OCI-M2 (cell line): Measurements from ENCODE around the gene LHFPL3.
"Not testable (repeated sequence)": the region's sequence is repeated elsewhere in the genome, so short reads cannot be mapped to it uniquely, and the experiment has no call there.

Experiments
- DNase-seq: peaks from one replicate; lab custom pipeline; 2025; ENCODE audit not compliant: unreplicated experiment; lab: John Stamatoyannopoulos, UW

The LHFPL3 gene

DNA sequence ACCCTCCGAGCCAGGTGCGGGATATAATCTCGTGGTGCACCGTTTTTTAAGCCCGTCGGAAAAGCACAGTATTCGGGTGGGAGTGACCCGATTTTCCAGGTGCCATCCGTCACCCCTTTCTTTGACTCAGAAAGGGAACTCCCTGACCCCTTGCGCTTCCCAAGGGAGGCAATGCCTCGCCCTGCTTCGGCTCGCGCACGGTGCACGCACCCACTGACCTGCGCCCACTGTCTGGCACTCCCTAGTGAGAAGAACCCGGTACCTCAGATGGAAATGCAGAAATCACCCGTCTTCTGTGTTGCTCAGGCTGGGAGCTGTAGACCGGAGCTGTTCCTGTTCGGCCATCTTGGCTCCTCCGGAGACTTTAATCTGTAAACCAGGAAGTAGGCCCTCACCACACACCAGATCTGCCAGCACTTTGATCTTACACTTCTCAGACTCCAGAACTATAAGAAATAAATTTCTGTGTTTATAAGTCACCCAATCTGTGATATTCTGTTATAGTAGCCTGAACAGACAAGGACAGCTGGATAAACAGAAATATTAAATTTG lies 235.0 kb downstream of the LHFPL3 start:
- not testable (repeated sequence) for DNase-seq

- DNase-seq = no peak
These were observed 241.3 kb downstream of the LHFPL3 start for GRCh38 chr7:104569751-104570150.

- no peak for DNase-seq
These were observed 244.2 kb downstream of the LHFPL3 start for GRCh38 chr7:104572554-104572953.

DNA sequence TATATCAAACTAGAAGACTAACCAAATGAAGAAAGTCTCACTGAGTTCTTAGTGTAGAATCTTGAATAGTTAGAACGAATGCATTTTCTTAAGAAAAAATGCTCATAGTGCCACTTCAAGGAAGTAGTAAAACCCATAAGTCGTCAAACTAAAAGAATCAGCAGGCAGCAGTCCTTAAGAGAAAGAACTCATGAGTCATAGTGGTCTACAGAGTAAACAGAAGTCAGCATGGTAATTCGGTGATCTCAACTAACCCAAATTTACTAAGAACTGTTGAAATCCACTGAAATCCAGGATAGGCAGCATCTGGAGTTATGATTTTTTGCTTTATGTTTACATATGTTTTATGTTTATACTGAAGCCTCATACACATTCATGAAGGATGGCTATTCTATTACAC lies 256.2 kb downstream of the LHFPL3 start:
- DNase-seq = no peak

DNA sequence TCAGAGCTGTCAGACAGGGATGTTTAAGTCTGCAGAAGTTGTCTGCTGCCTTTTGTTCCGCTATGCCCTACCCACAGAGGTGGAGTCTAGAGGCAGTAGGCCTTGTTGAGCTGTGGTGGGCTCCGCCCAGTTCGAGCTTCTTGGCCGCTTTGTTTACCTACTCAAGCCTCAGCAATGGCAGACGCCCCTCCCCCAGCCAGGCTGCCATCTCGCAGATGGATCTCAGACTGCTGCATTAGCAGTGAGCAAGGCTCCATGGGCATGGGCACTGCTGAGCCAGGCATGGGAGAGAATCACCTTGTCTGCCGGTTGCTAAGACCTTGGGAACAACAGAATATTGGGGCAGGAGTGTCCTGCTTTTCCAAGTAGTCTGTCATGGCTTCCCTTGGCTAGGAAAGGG lies 267.2 kb downstream of the LHFPL3 start:
- DNase-seq = not testable (repeated sequence)

DNA sequence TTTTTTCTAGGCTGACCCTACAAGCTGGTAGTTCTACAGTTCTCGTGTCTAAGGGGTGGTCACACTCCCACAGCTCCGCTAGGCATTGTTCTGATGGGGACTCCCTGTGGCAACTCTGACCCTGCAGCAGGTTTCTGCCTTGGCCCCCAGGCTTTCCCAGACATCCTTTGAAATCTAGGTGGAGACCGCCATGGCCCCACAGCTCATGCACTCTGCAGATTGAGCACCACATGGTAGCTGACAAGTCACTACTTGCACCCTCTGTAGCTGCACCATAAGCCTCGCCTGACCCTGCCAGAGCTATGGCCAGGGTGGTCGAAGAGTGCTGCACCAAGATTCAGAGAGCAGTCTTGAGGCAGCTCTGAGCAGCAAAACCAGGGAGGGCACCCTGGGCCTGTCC lies 275.6 kb downstream of the LHFPL3 start:
- DNase-seq = no peak

GRCh38 chr7:104604706-104605105 lies 276.3 kb downstream of the LHFPL3 start:
- DNase-seq = no peak

DNA sequence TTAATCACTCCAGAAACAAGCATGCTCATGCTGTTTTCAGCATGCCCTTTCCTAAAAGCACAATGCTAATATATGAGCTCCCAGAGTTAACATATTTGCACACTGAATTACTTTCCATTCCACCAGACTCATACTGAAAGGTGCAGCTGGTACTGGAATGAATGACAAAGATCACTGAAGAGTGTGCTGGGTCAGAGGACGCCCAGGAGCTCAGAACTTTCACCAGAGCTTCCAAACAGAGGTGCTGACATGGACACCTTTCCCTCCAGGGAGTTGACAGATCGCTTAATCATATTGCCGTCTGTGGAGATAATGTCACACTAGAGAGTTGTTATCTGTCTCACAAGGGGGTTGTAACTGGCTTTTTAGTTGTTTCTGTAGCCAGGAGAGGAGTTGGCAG lies 292.9 kb downstream of the LHFPL3 start:
- no peak for DNase-seq

- DNase-seq = no peak
These were observed 297.6 kb downstream of the LHFPL3 start for GRCh38 chr7:104625956-104626355.

- no peak for DNase-seq
These were observed 299.1 kb downstream of the LHFPL3 start for GRCh38 chr7:104627516-104627915.

- no peak for DNase-seq
These were observed 299.6 kb downstream of the LHFPL3 start for GRCh38 chr7:104628017-104628416.

- no peak for DNase-seq
These were observed 301.0 kb downstream of the LHFPL3 start for GRCh38 chr7:104629408-104629807.

DNA sequence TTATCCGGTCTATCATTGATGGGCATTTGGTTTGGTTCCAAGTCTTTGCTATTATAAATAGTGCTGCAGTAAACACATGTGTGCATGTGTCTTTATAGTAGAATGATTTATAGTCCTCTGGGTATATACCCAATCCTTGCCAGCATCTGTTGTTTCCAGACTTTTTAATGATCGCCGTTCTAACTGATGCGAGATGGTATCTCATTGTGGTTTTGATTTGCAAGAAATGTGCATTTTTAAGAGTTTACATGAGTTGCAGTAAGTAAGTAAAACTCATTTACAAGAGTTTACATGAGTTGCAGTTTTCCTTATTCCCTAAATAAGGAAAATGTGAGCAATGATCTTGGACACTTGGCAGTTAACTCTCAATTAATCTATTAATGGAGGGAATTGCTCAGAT lies 312.1 kb downstream of the LHFPL3 start:
- DNase-seq = no peak

DNA sequence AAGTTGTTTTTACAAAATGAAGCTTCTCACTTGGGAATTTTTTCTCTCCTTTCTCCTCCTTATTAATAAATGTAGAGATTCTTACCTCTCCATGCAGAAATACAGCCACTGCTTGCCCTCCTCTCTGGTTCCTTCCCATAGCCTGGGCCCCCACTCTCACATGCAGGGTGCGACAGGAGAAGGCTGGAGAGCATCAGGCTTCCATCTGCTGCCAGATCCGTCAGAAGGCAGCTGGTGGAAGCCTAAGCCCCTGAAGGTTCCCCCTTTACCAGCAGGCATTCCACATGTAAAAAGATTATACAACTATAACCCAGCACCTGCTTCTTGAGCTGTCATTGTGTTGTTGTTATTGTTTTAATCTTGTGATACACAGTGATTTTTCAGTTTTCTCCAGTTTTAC lies 314.2 kb downstream of the LHFPL3 start:
- no peak for DNase-seq

- DNase-seq = no peak
These were observed 315.3 kb downstream of the LHFPL3 start for GRCh38 chr7:104643587-104644217.

DNA sequence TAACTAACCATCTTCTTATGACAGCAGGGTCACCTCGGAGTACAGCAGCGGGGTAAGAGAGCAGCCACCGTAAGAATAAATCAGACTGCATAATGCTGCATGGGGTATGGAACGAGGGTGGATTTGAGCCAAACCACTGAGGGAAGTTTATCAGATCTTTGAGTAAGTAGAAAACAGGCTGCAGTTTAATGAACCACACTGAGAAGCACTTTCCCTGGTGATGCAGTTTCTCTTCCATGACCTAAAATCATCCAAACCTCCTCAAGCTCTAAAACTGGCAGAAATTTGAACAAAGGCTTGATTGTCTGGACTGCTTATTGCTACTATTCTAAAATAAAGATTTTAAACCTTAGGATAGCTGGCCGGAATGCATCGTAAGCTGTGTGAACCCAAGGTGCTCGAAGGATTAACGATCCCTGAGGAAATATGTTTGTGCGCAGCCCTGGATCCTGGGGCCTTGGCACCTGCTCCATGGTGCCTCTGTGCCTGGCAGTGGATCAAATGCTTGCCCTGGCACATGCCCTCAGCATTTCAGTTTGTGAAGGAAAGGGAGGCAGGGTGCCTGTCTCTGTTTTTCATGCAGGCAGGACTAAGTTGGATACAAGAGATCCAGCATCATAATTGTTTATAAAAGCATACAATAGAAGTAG lies 322.7 kb downstream of the LHFPL3 start:
- no peak for DNase-seq

- no peak for DNase-seq
These were observed 324.0 kb downstream of the LHFPL3 start for GRCh38 chr7:104652434-104652833.

- no peak for DNase-seq
These were observed 324.5 kb downstream of the LHFPL3 start for GRCh38 chr7:104652865-104653264.

DNA sequence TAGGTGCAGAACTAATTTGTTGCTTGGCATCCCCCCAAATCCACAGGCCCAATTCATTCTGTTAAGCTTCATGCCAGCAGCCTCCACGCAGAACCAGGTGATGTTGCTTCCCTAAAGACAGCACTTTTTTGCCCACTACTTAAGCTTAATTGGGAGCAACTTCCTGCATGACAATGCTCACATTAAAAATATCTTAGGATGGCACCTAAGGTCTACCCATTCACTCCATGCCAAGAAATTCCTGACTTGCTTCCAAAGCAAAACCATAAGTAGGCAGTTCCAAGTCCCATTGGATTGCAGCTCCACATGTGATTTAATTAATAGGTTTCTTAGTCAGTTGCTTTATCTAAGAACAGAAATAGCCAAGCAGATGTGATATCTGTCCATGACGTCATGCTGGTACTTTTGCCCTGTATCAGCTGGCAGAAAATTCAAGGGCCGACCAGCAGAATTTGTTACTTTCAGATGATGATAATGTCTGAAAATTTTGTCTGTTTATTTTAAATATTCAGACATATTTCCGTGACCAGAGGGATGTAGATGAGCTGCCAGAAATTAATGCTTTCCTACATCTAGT lies 325.5 kb downstream of the LHFPL3 start:
- DNase-seq = no peak

DNA sequence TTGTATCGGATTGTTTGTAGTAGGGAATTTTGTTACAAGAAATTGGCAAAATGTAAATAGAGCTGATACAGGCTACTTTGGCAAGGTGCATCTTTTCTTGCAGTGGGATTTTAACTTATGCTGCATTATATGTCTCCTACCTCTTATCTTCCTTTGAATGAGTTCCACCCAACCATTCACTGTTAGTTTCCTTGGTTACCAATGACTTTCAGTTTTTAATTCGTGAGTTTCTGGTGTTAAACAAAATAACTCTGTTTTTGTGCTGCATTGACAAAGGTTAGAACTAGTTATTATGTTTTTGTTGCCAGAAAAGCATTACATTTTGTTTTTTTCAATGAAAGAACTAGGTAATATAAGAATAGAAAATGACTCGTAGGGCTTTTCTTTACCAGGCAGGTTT lies 327.2 kb downstream of the LHFPL3 start:
- no peak for DNase-seq

- no peak for DNase-seq
These were observed 328.1 kb downstream of the LHFPL3 start for GRCh38 chr7:104656467-104656866.

DNA sequence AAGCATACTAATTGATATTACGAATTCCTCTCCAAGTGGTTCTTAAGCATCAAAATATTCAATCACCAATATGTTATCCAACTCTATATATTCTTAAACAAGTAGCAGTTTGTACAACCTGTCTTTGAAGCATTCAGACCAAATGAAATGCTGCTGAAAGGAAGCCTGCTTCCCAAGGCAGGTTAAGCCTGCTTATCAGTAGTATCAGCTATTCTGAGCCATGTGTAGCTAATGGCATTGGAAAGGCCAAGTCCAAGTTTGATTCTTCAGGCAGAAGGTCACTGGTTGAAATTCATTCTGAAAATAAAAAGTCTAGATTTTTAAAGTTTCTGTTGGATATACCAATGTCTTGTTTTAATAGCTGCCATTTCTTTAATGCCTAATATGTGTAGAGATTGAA lies 328.7 kb downstream of the LHFPL3 start:
- no peak for DNase-seq
